GM18868 (cell line): ENCODE data around the gene CLEC4E.
"Not testable (repeated sequence)": the region's sequence is repeated elsewhere in the genome, so short reads cannot be mapped to it uniquely, and the experiment has no call there.

Experiments
- ATAC-seq: cut with Tn5 transposase; IDR thresholded peaks from one replicate; pipeline ENCODE4 v1.9.1; 2021; ENCODE audit warnings: mild to moderate bottlenecking, moderate library complexity; ENCODE audit not compliant: unreplicated experiment

The CLEC4E gene, protein sequence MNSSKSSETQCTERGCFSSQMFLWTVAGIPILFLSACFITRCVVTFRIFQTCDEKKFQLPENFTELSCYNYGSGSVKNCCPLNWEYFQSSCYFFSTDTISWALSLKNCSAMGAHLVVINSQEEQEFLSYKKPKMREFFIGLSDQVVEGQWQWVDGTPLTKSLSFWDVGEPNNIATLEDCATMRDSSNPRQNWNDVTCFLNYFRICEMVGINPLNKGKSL

DNA sequence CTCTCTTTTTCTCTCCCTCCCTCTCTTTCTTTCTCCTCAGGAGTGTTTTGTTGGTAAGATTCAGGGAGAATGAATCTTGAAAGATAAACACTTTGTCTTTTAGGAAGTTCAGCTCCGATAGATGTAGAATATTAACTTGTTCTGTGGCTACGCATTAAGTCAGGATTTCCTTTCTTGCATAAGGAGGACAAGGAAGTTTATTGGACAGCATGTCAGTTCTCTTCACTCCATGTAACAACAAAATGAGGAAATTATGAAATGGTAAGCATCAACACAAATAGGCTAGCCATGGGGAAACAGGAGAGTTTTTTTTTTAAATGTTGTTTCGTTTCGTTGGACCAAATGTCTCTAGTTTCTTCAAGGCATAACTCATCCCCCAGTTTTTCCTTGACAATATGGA lies at the start of gene CLEC4E:
CLEC4E (minus strand) TSS at position 75 of the 400 bp plus-strand sequence. CDS start 108 bp downstream, outside the sequence.
- not testable (repeated sequence) for ATAC-seq

DNA sequence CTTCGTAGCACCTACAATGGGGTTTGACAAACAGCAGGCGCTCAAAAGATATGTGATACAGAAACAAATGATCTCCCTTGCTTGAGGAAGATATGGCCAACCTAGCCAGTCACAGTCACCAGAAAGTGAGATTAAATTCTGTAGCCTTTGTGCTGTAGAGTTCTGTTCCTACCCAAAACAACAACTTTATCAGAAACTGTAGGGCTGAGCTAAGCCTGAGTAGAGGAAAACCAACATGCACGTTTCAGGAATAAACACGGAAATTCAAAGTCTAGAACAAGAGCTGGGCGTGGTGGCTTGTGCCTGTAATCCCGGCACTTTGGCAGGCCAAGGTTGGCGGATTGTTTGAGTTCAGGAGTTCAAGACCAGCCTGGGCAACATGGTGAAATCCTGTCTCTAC lies 49.0 kb upstream of the CLEC4E start:
- no peak for ATAC-seq

DNA sequence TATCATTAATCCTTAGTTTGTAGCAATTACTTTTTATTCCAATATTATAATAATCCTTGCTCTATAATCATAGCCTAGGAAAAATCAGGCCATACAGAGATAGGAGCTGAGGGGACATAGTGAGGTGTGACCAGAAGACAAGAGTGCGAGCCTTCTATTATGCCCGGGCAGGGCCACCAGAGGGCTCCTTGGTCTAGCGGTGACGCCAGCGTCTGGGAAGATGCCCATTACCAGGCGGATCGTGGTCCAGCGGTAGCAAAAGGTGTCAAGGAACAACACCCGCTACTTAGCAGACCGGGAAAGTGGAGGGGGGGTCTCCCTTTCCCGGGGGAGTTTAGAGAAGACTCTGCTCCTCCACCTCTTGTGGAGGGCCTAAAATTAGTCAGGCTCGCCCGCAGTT lies 43.8 kb upstream of the CLEC4E start:
- ATAC-seq: not testable (repeated sequence)

DNA sequence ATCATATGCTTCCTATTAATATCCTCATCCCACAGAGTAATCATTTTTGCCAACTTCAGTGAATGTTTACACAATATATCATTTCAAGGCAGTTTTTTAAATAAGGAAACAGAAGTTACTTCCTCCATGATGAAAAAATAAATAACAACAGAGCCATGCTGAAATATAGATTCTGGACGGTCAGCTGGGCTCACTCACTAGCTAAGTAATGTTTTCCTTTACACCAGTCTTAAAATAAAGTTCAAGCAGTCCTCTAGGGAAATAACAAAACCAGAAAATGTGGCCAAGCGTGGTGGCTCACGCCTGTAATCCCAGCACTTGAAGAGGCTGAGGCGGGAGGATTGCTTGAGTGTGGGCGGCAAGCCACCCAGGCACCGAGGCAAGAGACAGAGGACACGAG lies 43.3 kb upstream of the CLEC4E start:
- no peak for ATAC-seq

DNA sequence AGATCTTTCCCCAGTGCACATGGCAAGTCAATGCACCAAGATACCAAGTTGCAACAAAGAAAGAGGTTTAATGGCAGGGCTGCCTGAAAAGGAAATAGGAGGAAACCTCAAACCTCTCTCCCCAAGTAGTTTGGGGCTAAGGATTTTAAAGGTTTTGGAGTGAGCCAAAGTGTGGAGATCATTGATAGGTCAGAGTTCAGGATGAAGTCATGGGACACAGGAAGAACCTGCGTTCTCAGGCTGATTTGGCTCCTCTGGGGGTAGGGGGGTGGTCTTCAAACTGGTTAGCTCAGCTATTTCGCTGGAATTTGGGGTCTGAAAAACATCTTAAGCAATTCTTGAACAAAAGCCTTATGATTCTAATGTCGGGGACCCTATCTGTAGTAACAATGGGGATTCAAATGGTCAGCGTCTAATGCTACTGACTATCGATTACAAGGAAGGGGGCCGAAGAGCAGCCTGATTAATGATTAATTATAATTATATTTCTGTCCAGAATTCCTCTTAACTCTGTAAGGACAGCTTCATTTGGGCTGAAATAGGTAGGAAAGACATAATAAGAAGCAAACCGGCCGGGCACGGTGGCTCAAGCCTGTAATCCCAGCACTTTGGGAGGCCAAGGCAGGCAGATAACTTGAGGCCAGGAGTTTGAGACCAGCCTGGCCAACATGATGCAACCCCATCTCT lies 40.5 kb upstream of the CLEC4E start:
- ATAC-seq: no peak

DNA sequence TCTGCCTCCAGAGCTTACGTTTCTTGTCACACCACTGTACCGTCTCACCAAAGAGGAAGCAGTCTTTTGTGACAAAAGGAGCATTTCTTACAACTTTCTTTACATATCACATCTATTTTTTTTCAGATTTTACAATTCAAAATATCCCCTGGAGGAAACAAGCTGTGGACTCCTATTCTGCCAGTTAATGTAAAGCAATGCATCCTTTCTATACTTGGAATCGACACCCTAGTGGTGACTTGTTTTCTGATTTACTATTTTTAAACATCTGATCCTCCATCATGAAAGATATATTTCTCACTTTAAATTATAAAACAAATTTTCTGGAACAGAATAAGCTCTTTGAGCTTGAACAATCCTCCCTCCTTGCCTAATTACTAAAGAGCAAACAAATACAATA lies 37.2 kb upstream of the CLEC4E start:
- no peak for ATAC-seq

DNA sequence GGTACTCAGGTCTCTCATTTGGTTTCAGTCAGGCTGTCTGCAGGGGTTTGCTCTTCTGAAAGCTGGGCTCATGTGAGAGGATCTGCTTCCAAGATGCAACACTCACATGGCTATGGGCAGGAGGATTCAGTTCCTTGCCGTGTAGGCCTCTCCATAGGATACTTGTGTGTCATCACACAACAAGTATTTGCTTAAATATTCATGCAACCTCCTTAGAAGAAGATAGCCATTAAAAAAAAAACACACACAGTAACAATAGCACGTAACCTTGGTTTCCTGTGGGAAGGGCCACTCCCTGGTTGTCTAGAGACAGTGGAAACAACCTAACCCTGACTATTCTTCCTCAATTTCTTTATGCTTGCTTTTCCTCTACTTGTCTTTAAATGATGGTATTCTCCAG lies 31.8 kb upstream of the CLEC4E start:
- ATAC-seq: no peak

DNA sequence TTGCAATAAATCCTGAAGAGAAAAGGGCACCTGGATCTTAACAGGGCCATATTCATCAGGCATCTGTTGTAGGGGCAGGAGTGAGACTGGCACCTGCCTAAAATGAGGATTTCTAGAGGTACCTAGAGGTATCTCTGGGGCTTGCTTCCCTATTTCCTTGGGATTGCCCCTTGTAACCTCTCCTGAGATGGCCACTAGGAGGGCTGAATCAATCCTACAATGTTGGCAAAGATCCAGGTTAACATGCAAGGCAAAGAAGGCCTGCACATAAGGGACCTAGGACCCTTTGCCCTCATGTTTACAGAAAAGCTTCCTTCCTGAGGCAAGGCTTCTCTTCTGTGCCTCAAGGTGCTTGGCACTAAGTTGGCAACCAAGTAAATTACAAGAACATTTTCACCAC lies 25.8 kb upstream of the CLEC4E start:
- no peak for ATAC-seq

DNA sequence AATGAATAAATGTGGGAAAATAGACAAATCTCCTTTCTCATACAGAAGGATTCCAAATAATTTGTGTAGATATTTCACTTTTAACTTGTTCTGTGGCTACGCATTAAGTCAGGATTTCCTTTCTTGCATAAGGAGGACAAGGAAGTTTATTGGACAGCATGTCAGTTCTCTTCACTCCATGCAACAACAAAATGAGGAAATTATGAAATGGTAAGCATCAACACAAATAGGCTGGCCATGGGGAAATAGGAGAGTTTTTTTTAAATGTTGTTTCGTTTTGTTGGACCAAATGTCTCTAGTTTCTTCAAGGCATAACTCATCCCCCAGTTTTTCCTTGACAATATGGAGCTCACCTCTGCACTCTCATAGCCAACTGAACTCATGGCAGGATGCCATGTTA lies 25.3 kb upstream of the CLEC4E start:
- not testable (repeated sequence) for ATAC-seq

DNA sequence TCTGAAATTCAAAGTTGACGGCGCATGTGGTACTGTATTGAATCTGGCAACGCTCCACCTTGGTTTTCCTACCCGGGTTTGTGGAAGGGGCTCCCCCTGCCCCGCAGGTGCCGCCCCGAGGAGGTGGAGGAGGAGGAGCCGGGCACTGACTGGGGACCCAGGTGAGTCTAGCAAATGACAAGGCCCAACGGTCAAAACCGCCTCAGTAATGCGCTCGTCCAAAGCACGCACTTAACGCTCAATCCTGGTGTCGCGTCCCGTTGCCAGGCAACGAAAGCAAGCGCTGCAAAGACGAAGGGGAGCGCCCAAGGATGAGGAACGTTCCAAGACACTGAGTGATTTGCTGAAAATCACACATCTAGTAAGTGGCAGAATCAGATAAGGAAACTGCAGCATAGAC lies 24.0 kb upstream of the CLEC4E start:
- no peak for ATAC-seq

DNA sequence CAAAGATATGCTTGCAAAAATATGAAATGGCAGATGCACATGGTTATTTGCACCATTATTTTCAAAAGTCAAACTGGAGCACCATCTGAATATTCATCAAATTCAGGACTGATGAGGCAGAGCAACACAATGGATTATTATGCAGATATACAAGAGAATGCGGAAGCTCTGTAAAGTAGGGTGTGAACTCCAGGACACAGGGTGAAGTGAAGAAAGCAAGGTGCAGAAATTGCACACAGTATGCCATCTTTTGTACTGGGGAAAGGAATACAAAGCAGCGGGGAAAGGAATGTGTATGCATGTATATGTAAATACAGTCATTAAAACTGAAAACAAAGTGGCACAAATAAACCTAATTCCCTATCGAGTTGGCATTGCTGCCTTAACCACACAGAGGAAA lies 22.7 kb upstream of the CLEC4E start:
- ATAC-seq: no peak

DNA sequence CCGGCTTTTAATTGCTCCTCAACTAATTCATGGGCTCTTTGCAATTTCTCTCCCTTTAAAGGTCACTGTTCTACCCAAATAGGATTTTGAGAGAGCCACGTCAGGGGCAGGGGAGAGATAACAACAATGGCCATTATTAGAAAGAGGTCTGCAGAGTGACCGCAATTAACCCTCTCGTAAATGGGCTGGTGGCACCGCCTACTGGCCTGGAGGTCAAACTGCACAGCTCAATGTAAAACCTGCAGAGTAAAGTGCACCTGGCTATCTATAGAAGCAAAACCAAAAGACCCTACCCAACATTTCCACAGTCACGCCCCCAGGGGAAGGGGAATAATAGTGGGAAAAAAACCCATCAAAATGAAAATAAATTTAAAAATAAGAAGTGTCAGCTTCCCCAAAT lies 21.6 kb upstream of the CLEC4E start:
- ATAC-seq: no peak

DNA sequence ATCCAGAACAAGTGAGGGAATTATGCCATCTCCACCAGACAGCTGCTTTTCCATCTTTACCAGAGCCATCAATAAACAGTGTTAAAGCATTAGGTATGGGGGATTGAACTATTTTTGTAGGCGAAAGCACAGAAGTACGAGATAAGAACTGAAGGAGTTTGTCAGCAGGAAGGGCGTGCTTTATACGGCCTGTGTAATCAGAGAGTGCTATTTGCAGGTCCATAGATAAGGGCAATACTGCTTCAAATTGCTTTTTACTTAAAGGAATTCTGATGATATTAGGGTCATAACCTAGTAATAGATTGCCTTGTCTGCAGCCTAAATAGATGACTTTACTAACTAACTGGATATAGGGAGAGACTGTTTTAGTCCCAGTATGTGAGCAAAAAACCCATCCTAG lies 20.3 kb upstream of the CLEC4E start:
- ATAC-seq: no peak

DNA sequence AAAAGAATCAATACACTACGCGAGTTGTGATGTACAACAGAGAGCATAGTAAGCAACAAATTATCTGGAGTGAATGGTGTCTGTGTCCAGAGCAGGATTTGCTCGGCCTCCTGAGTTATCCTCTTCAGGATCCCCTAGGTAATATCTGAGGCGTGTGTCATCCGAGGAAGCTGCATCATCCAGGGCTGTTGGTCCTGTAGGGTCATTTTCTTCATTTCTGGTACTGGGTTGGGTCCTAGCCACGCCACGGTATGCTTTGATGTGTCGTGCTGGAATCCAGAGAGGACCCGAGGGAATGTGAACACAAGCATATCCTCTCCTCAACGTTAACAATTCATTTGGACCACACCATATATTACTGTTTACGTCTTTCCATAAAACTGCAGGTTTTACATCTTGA lies 19.0 kb upstream of the CLEC4E start:
- ATAC-seq: no peak

DNA sequence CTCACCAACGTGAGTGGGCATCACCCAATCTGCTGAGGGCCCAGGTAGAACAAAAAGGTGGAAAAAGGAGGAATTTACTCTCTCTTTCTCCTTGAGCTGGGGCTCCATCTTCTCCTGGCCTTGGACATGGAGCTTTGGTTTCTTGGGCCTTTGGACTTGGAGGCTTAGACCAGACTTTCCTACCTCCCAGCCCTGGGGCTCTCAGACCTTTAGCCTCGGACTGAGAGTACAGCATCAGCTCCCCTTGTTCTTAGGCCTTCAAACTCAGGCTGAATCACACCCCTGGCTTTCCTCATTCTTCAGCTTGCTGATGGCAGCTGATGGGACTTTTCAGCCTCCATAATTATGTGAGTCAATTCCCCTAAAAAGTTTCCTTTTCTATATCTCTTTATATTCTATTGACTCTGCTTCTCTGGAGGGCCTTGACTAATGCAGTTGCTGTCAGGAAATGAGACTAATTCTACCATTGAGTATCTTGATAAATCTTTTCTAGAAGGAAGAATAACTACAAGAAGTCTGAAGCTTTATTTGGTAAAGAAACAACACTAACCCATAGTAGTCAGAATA lies 15.9 kb upstream of the CLEC4E start:
- ATAC-seq: no peak

DNA sequence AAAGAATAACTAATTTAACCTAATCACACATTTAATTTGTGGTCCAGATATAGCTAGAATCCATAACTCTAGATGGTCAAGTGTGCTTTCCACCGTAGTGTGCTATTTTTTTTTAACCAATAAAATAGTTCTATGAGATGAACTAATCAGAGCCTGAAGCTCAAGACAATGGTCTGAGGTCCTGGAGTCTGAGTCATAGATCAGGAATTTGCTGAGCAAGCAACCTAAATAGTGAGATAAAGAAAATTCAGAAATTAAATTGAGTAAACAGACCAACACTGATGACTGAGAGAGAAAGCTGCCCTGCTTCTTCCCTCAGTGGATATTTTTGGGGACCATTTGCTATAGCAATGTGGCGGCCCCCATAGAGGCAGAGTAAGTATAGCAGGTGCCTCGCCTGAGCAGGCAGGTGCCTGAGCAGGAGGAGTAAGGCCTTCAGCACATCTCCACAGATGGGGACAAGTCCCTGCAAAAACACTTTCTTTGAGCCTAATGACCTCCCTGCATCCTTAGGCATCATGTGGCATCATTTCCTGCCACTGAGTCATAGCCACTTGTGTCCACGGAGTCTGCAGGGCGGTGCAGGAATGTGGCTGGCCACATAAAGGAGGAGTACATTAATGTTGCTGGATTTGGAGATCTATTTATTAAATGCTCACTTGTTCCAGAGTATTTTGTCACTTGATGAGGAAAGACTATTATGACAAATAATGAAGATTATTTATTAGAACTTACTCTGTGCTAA lies 13.9 kb upstream of the CLEC4E start:
- no peak for ATAC-seq

DNA sequence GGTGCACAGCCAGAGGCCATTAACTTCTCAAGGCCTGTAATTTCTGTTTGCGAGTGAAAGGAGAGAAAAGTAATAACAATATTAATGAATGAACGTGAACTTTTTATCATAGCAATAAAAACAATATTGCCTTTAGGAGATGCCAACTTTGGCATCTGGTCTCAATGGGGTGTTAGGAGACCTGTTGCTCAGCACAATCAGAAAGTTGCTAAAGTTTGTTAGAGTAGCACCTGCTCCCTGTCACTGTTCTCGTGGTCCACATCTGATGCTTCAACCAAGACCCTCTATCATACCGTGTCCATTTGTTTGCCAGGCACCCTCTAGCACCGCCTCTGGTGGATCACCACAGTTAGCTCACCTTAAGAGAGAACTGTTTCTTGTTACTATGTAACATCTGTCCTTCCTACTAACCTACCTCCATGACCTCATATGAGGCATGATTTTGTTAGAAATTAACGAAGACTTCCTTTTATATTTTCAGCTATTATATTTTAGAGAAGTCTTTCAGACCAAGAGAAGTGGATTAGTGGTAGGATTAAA lies 12.5 kb upstream of the CLEC4E start:
- no peak for ATAC-seq

DNA sequence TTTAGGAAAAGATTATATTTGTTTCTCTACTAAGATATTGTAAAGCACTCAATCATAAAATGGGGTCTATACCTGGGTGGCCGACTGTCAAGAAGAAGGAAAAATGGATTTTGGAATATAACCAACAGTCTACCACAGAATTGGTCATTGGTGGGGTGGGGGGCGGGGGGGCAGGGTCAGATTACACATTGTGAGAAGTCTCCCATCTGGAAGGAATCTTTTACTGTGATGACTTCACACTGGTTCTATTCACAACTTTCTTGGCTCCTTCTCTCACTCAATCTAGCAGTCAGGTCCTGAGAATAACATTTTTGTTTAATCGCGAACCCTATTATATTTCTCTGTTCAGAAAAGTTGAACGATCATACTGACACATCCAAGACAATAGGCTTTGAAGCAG lies 8.7 kb upstream of the CLEC4E start:
- no peak for ATAC-seq

DNA sequence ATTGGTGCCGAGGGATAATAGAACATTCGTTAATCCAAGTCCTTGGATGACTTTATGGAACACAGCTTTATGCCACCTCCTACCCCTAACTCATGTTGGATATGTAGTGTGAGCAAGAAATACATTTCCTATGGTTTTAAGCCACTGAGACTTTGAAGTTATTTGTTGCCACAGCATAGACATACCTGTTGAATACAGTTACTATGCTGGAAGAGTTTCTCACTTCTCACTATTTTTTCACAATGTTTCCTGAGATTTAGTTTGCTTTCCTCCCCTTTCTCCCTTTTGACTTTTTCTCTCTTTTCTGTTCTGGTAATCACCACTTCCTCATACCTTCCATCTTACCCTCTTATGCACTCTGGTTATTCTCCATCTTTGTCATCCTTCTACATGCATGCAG lies 7.5 kb upstream of the CLEC4E start:
- no peak for ATAC-seq

DNA sequence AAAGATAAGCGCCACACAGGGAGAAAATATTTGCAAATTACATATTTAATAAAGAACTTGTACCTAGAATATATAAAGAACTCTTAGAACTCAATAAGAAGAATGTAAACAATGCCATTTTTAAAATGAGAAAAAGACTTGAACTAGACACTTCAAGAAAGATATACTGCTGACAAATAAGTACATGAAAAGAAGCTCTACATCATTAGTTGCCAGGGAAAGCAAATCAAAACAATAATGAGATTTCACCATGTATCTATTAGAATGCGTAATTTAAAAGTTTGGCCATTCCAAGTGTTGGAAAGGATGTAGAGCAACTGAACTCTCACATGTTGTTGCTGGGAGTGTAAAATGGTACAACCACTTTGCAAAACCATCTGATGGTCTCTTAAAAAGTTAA lies 6.9 kb upstream of the CLEC4E start:
- no peak for ATAC-seq

DNA sequence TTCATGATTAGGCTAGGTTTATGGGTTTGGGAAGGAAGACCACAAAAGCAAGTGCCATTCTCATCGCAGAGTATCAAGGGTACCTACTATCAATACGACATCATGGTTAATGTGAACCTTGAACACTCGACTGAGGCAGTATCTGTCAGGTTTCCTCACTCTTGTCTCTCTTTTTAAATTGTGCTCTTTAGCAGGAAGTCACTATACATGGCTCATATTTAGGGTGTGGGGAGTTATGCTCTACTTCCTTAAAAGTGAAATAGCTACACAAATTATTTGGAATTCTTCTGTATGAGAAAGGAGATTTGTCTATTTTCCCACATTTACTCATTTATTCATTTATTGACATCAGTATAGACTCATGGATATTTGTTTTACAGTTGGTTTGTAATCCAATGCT lies 5.9 kb upstream of the CLEC4E start:
- ATAC-seq: no peak

DNA sequence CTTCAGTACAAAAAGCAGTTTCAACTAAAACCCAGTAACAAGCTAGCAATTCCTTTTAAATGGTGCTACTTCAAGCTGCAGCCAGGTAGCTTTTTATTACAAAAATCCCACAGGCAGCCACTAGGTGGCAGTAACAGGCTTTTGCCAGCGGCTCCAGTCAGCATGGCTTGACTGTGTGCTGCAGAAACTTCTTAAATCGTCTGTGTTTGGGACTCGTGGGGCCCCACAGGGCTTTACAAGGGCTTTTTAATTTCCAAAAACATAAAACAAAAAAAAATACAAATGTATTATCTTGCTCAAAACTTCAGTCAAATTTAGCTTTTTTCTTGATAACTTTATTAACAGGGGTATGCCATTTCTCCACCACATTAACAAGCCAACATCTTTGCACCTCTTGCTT lies 3.6 kb upstream of the CLEC4E start:
- peak; percentile 58 for ATAC-seq
